Measurements from ENCODE around the gene PPARG.
A peak's percentile ranks its signal among the peaks of the same experiment; 100 is the strongest.
"Not testable (repeated sequence)": the region's sequence is repeated elsewhere in the genome, so short reads cannot be mapped to it uniquely, and the experiment has no call there.

The PPARG gene

DNA sequence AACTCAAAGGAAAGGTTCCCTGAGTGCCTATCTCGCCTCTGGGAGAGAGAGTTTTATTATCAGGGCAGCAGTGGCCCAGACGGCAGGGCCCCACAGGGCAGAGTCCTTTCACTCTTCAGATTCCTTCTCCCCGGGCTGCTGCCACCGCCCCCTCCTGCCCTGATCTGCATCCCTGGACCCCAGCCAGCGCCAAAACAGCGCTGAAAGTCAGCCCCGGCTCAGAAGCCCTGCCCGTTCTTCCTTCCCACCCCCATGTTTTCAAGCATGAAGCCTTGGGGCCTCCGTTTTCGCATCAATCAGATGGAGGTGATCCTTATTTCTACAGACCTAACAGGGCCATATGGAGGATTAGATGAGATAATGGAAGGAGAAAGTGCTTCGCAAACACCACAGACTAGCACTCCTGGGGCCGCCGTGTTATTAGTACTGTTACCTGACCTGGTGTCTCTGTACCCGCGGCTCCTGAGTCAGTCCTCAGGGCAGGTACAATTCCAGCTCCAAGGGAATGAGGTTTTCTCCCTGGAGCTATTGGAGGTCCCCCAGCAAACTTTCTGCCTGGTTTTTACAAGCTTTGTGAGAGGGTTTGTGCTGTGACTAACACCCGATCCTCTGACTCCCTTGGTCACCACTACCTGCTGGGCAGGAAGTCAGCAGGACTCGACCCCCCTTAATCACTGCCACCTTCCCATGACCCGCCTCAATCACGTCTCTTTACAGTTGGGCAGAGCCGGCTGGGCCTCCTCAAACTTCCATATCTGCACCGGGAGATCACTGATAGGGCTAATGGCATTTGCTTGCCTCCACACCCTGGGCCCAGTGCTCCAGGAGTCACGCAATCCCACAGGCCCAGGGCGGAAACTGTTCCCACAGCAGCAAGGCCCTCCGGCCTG lies 156.0 kb downstream of the PPARG start:
- no peak for DNase-seq

DNA sequence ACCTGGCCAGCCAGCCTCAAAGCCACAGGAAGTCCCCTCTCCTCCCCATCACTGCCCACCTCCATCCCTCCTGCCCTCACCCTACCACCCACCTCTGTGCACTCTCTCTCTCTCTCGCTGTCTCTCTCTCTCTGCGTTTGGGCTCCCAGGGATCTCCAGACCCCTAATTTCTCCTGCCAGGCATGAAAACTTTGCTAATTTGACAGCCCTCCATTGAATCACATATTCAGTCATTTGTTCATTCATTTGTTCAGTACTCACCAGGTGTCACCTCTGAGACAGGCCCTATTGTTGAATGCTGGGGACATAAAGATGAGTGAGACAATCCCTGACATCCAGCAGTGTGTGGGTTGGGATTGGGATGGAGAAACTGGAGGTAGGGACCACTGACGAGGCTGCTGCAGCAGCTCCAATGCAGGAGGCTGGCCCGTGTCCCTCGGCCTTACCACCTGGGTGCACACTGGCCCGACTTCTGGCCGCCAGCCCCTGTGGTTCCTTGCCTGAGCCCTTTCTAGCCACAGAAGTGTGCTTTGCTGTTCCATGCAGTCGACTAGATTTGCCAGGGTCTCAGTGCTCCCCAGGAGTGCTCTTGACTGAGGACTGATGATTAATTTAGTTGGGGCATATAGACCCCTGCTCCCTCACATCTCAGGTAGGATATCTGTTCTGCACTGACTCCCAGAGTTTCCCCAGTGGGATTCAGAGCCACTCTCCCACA lies 156.8 kb downstream of the PPARG start:
- DNase-seq, result no peak

DNA sequence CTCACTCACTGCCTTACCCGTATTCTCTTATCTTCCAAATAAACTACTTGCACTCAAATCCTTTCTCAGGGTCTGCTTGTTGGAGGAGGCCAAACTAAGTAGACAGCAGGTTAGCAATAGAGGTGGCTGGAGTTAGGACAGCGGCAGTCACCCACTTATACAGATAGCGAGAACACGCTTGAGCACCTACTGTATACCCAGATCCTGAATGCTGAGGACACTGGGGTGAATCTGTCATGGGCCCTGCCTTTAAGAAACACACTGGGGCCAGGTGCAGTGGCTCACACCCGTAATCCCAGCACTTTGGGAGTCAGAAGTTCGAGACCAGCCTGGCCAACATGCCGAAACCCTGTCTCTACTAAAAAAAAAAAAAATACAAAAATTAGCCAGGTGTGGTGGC lies 157.4 kb downstream of the PPARG start:
- no peak for DNase-seq

DNA sequence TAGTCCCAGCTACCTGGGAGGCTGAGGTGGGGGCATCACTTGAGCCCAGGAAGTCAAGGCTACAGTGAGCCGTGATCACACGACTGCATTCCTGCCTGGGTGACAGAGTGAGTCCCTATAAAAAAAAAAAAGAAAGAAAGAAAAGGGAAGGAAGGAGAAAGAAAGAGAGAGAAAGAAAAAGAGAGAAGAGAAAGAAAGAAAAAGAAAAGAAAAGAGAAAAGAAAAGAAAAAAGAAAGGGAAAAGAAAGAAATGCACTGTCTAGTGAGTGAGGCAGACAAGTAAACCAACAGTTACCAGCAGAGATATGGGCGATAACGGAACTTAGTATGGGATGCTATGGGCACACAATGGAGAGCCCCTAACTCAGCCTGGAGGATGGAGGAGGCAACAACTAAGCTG lies 158.2 kb downstream of the PPARG start:
- DNase-seq, result no peak

DNA sequence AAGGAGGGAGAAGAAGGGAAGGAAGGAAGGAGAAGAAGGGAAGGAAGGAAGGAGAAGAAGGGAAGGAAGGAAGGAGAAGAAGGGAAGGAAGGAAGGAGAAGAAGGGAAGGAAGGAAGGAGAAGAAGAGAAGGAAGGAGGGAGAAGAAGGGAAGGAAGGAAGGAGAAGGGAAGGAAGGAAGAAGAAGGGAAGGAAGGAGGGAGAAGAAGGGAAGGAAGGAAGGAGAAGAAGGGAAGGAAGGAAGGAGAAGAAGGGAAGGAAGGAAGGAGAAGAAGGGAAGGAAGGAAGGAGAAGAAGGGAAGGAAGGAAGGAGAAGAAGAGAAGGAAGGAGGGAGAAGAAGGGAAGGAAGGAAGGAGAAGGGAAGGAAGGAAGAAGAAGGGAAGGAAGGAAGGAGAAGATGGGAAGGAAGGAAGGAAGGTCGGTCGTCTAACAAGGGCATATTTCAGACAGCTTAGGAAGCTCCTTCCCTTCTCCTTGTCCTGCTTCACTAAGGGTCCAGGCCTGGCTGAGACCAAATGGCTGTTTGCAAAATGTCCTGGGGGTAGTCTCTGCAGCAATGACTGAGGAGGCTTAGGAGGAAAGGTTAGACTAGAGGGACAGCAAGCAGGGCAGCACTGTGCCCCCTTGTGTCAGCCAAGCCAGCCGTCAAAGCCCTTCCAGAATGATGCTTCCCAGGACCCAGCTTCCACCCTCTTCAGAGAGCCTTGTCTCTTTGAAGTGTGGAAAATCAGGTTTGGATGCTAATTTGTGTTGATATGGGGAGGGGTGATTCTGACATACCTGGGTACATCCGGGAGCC lies 159.7 kb downstream of the PPARG start:
- DNase-seq, result not testable (repeated sequence)

DNA sequence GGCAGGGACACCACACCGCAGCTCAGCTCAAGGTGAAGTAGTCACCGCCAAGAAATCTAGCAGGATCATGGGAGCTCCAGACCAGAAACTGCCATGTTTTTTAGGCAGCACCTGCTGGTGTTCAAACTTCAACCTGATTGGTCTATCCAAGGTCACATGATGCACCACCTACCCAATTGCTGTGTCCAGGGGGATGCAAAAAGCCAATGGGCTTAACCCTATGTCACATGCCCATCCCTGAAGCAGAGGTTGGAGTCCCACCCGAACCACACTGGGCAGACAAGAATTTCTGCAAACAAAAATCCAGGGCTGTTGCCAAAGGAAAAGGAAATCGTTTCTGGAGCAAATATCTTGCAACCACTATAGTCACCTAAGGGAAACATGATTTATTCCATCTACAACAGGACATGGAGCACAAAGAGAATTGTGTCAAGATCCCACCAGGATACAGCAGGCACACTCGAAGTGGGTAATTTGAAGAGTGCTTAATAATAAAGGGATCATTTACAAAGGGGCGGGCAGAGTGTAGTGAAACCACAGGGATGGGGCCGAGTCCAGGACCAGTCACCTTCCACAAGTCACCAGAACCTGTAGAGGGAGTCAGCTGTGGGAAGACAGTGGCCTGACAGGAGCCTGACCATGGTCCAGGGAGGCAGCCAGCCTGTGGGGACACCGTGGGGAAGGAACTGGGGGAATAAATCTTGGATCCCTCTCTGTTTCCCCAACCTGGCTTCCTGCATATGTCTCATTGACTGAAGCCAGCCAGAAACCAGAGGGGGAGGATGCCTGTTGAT lies 161.2 kb downstream of the PPARG start:
- DNase-seq, result peak in 2 of 3 experiments; percentile 5 to 43

DNA sequence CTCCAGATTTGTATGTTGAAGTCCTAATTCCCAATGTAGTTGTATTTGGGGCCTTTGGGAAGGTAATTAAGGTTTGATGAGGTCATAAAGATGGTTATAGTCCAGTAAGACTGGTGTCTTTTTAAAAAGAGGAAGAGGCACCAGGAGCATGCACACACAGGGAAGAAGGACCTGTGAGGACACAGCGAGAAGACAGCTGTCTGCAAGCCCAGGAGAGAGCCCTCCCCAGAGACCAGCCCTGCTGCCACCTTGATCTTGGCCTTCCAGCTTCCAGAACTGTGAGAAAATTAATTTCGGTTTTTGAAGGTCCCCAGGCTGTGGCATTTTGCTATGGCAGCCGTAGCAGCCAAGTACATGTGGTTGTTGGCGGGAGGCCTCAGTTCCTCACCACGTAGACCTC lies 162.6 kb downstream of the PPARG start:
- no peak for DNase-seq

DNA sequence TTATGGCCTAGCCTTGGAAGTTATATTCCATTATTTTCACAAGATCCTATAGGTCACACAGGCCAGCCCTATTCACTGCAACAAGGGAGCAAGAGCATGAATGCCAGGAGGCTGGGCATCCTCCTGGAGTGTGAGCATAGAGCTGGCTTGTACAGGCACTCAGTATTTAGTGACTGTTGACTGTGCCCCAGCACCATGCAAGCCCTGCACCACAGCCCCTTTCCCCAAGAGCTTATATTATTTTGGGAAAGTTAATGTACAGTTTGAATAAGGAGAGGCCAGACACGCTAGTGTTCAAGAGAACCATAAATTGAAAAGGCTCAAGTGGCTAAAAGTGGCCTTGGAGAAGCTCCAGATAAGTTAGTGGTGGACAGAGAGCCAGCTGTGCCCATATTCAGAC lies 163.1 kb downstream of the PPARG start:
- DNase-seq, result no peak

DNA sequence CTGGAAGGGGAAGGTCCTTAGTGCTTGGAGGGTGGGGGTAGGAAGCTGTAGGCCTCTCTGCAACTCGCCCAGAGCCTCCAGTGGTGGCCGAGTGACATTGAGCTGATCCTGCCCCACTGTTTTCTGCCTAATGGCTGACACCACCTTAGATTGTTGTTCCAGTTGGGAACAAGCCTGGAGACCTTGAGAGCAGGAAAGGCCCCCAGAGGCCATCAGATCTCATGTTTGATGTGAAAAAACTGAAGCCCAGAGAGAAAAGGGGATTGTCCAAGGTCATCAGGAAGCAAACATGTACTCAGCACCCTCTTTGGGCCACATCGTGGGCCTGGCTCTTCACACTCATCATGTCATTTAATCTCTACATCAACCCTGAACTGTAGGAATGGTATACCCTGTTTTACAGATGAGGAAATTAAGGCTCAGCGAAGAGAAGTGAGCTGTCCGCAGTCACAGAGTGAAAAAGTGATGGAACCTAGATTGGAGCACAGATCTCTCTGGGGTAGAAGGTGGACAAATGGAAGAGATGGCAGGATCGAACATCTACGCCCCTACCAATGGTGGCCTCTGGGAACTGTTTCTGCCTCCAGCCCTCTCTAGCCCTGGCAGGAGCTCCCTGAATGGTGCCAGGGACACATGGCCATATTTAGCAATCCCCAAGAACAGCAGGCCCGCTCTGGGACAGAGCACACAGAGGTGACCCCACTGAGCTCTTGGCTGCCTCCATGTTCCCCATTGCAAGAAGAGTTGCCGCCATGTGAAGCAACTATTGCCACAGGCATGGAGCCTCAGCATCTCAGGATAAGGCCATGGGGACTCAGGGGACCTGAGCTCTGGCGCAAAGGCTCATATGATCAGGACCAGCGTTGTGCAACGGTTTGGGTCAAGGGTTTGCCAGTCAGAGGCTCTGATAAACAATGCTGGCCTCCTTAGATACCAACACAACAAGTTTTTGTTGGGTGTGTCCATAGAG lies 163.8 kb downstream of the PPARG start:
- DNase-seq, result no peak

DNA sequence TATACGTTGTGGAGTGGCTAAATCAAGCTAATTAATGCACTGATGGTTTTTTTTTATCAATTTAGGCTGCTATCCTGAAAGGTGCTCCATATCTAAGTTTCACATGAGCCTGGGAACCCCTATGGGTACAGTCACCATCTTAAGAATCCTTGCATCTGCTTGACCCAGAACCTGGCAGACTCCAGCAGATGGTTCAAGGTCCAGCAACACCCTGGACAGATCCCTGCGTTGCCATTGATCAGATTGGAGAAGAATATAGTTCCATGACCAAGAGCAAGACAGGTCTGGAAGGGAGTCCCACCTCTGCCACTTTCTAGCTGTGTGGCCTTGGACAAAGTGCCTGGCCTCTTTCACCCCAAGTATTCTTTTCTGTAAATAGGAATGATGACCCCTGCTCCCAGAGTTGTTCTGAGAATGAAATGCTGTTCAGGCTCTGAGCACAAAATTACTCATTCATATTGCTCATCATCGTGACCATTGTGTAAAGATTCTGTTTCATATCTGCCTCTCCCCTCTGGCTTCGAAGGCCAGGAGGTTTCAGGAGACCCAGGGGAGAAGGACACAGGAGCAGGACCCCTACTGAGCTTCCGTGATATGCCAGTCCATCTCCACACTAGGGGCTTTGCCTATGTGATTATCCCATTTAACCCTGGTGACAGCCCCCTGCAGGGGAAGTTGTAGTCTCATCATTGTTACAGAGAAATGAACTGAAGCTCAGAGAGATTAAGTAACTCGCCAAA lies 165.4 kb downstream of the PPARG start:
- no peak for DNase-seq

DNA sequence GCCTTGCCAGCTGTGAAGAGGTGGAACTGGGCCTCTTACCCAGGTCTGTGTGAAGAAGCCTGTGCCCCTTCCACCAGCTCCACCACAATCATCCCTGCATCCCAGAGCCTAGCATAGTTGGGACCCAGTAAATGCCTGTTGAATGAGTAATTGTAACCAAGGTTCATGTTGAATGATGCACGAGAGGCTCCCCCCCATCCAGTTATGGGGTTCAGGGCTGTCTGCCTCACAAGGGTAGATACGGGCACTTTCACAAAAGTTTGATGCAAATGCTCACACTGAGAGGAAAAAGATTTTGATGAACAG lies 165.9 kb downstream of the PPARG start:
- no peak for DNase-seq

DNA sequence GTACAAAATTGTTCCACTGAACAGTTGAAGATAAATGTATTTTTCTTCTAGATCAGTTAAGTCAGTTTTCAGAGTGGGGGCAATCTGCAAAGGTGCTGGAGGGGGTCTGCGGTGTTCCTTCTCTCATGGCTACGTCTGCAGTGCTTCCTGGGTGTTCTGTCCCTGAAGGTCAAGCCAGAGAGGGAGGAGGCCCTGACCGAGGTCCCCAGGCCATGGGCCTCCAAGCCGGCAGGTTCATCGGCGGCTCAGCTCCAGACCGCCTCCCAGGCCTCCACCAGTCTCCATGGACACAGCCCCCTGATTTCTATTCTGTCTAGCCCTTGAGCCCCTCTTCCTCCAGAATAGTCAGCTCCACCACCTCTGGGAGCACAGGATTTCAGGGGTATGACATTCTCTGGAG lies 166.9 kb downstream of the PPARG start:
- no peak for DNase-seq

DNA sequence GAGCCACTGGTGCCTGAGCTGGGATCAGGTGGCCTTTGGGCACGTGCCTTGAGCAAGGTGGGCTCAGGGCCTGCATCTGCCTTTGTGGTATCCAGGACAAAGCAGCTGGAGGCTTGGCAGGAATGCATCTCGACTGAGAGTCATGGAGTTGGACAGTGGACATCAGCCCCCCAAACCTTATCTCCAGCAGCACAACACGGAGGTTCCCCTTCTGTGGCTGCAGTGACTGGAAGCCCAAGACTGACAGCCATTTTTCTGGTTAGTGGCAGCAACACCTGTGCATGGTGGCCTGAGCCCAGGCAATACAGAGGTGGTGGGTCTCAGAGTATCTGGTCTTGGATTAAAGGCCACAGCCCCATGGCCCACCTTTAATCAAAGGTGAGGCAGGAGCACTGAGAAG lies 167.6 kb downstream of the PPARG start:
- no peak for DNase-seq

DNA sequence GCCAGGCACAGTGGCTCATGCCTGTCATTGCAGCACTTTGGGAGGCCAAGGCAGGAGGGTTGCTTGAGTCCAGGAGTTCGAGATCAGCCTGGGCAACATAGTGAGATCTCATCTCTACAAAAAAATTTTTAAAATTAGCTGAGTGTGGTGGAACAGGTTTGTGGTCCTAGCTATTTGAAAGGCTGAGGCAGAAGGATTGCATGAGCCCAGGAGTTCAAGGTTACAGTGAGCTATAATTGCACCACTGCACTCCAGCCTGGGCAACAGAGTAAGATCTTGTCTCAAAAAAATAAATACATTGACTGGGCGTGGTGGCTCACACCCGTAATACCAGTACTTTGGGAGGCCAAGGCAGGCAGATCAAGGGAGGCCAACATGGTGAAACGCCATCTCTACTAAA lies 168.5 kb downstream of the PPARG start:
- not testable (repeated sequence) for DNase-seq

DNA sequence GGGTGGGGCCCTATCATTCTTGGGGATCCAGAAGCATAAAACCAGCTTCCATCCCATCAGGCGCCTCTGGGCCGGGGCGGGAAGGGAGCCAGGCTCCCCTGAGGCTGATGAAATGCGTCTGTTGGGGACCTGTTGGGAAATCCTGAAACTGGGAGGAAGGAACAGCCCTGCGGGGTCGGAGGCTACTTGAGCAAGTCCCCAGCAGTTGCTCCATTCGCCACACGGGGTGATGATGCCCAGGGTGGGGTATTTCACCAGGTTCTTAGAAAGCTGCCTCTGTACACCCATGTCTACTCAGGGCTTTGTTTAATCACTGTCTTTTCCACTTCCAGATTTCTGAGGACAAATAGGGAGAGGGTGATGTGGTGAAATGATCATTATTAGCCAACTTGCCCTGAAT lies 170.0 kb downstream of the PPARG start:
- DNase-seq, result no peak

DNA sequence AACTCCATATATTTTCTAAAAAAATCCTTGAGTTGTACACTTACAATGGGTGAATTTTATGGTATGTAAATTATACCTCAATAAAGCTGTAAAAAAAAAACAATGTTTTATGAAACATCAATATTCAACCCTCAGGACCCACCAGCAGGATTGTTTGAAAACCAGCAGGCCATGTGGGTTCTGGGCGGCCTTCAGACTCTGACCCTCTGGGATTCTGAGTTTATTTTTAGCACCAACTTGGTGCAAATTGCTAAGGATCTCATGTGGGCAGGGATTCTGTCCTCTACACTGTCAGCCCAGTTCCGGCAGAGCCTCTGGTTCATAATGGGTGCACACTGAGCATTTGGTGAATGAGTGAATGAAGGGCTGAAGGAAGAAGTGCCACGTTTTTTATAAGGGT lies 171.3 kb downstream of the PPARG start:
- DNase-seq, result no peak

DNA sequence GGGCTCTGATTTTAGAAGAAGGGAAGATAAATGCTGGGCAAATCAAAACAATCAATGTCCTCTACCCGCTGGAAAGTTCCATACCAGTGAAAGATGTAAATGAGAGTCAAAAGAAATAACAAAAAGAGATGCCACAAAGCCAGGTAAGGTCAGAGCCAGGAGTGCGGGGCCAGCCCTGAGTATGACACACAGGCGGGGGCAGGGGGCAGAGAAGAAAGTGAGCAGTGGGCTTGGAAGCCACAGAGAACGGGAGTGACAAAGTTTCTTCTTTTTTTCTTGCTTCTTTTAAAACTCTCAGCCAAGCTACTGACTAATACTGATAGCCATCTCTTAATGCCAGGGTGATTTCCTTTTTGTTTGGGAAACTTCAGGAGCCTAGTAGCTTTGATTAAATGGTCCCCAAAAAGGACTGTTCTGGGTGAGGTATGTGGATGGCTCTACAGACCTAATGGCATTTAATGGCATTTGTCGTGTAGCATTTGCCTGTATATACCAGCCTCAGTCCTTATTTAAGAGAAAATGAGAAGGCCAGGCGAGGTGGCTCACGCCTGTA lies 172.3 kb downstream of the PPARG start:
- DNase-seq, result no peak

DNA sequence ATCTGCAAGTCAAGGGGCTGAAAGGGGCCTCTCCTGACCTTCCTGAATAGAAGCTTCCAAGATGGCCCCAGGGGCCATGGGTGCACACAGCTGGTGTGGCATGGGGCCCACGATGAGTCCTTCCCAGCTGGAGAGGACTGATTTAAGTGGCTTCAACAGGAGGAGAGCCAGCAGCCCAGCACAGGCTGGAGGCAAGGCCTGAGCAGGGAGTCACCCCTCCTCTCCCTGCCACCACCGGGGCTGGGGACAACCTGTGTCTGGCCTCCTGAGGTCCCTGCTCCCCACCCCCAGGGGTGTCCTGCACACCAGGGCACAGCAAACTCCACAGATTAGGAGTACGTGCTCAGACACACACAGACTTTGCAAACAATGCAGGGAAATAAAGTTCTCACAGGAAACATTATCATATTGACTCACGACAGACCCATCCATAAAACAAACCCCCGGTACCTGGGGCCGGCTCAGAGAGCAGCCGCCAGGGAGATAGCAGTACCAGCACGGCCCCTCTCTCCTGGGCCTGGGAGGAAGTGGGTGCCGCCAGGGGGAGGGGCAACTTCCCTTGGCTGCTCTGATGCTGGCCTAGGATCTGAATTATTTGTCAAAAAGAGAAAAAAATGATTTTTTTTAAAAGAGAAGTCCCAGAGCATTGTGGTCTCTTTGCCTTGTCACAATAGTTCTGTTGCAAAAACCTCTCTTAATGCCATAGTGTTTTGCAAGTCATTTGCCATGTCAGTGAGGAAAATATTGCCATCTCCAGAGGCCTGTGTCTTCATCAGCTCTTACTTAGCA lies 173.5 kb downstream of the PPARG start:
- DNase-seq, result no peak

DNA sequence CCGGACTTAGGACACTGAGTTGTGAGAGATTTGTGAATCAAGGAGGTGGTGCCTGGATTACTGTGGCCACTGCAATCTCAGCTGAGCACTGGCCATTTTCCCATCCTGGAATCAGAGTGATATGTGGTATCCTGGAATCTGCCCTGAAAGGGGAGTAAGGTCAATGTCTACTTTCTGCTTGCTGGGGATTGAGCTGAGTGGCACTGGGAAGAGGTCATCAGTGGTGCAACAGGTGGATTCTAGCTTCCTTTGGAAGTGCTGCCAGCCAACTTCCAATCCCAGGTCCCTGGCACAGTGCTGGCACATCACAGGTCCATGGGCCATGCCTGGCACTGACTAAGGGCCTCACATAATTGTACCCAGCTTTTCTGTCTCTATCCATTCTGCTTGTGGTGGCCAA lies 174.8 kb downstream of the PPARG start:
- DNase-seq, result no peak

DNA sequence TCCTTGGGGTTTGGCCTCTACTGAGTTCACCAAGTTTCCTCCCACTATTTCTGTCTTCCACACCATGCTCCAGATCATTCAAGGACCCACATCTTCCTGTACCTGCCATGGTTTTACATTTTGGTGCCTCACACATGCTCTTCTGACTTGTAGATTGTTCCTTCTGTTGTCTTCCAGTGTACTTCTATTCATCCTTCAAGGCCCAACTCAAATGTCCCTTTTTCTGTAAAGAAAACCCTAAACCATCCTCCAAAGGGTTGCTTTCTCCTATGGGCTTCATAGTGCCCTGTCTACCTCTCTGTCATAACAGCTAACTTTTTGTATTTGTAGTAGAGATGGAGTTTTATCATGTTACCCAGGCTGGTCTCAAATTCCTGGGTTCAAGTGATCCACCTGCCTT lies 175.3 kb downstream of the PPARG start:
- no peak for DNase-seq
